ENCODE data around the gene CCDC69.
A peak's percentile ranks its signal among the peaks of the same experiment; 100 is the strongest.
"Not testable (repeated sequence)": the region's sequence is repeated elsewhere in the genome, so short reads cannot be mapped to it uniquely, and the experiment has no call there.

Gene CCDC69, protein sequence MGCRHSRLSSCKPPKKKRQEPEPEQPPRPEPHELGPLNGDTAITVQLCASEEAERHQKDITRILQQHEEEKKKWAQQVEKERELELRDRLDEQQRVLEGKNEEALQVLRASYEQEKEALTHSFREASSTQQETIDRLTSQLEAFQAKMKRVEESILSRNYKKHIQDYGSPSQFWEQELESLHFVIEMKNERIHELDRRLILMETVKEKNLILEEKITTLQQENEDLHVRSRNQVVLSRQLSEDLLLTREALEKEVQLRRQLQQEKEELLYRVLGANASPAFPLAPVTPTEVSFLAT

DNA sequence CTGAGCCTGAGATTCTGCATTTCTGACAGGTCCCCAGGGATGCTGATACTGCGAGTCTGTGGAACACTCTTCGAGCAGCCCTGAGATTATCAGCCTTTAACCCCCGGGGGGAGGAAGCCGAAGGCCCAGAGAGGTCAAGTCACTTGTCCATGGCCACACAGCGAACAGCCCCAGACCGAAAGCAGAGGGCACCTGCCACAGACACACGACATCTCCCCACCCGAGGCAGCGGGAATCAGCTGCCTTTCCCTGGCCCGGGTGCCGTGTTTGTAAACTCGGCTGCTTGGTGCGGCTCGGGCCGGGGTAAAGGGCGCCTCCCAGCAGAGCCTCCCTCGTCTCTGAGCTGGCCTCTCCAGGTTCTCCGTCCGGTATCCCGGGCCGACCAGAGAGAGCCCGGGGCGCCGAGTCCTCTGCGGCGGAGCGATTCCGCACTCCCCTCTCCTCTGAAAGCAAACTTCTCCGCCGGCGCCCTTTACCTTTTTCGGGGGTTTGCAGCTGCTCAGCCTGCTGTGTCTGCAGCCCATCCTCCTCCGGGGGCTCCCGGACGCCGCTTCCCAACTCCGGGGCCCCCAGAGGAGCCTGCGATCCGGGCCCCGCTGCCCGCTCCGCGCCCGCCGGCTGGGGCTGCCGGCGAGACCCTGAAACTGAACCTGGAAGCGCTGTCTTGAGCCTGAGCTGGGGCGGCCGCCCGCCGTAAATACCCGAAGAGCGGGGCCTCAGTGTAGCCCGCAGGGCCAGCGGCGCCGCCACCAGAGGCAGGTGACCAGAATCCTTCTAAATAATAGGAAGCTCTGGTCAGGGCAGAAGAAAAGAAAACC lies at the start of gene CCDC69:
Gene CCDC69 (minus strand): TSS at position 646 of the 818 bp plus-strand sequence. CDS start 122 bp downstream, at position 524.
- peak within 1 kb of the TSS; percentile 78 for H3K4me3 Mint-ChIP-seq
- peak within 1 kb of the TSS; percentile 96 for H3K27ac Mint-ChIP-seq
- peak; percentile 81 for ATAC-seq
- H3K27me3 Mint-ChIP-seq = no peaks in the 10 kb centered on the region
- peaks cover 67% of the 10 kb centered on the region for H3K4me1 Mint-ChIP-seq
- H3K9me3 Mint-ChIP-seq = no peaks in the 10 kb centered on the region
- H3K36me3 Mint-ChIP-seq = peaks cover 24% of the 10 kb centered on the region

- peaks cover 28% of the 10 kb centered on the region for H3K36me3 Mint-ChIP-seq
- ATAC-seq = no peak
- H3K27me3 Mint-ChIP-seq = no peaks in the 10 kb centered on the region
- no peak overlapping the region for H3K4me3 Mint-ChIP-seq
- no peaks in the 10 kb centered on the region for H3K4me1 Mint-ChIP-seq
- no peaks in the 10 kb centered on the region for H3K9me3 Mint-ChIP-seq
- no peak overlapping the region for H3K27ac Mint-ChIP-seq
Observed at GRCh38 chr5:151271336-151271735, 47.4 kb upstream of the CCDC69 start.

GRCh38 chr5:151270599-151270998 lies 46.7 kb upstream of the CCDC69 start:
- peak; percentile 95 for ATAC-seq
- H3K9me3 Mint-ChIP-seq = no peaks in the 10 kb centered on the region
- H3K4me1 Mint-ChIP-seq = no peaks in the 10 kb centered on the region
- peaks cover 36% of the 10 kb centered on the region for H3K36me3 Mint-ChIP-seq
- no peaks in the 10 kb centered on the region for H3K27me3 Mint-ChIP-seq
- no peak overlapping the region for H3K27ac Mint-ChIP-seq
- H3K4me3 Mint-ChIP-seq = no peak overlapping the region

DNA sequence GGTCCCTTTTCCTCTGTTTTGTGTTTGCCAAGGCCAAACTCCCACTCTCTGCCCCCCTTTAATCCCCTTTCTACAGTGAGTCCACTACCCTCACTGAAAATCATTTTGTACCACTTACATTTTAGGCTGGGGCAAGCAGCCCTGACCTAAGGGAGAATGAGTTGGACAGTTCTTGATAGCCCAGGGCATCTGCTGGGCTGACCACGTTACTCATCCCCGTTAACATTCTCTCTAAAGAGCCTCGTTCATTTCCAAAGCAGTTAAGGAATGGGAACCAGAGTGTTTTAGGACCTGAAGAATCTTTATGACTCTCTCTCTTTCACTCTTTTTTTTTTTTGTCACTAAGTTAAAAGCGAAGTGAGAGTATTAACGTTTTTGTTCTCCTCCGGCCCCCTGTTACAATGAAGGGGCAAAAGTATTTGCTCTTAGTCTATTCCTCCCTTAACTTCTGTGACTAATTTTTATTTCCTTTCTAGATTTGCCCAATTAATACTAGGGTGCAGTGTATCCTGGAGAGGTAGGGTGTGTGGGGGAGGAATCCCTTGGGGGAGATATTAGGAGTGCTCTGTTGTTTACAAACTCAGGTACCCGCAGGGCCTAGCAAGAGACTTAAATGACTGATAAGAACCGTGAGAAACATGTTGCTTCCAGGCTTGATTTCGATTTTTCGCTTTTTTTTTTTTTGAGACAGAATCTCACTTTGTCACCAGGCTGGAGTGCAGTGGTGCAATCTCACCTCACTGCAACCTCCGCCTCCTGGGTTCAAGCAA lies 43.8 kb upstream of the CCDC69 start:
- H3K27ac Mint-ChIP-seq = no peak overlapping the region
- H3K4me1 Mint-ChIP-seq = peaks cover 25% of the 10 kb centered on the region
- no peak for ATAC-seq
- peaks cover 65% of the 10 kb centered on the region for H3K36me3 Mint-ChIP-seq
- no peaks in the 10 kb centered on the region for H3K27me3 Mint-ChIP-seq
- no peak overlapping the region for H3K4me3 Mint-ChIP-seq
- H3K9me3 Mint-ChIP-seq = no peaks in the 10 kb centered on the region

DNA sequence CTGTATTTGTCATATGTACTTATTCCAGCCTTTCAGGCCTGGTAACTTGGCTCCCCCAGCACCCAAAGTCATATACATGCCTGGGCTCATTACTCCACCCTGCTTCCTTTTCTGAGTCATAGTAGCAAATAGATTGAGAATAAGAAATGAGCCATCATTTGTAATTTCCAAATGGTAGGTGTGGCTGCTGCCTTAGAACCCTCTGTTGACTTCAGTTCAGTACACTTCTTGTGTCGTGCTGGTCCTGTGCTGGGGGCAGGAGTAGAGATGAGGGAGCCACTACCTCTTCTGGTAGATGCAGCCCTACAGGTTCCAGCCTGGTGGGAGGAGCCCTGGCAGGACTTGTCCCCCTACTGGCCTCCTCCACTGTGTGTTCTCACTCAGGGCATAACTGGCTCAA lies 40.2 kb upstream of the CCDC69 start:
- Mint-ChIP-seq H3K4me3 (no peak overlapping the region), H3K27me3 (no peaks in the 10 kb centered on the region), H3K27ac (peak overlapping the region; percentile 81), H3K9me3 (no peaks in the 10 kb centered on the region), H3K4me1 (peaks cover 44% of the 10 kb centered on the region), H3K36me3 (peaks cover 90% of the 10 kb centered on the region)
- ATAC-seq = peak; percentile 58

- H3K4me3 Mint-ChIP-seq = no peak overlapping the region
- peaks cover 90% of the 10 kb centered on the region for H3K36me3 Mint-ChIP-seq
- no peaks in the 10 kb centered on the region for H3K9me3 Mint-ChIP-seq
- H3K27ac Mint-ChIP-seq = peak overlapping the region; percentile 81
- peaks cover 59% of the 10 kb centered on the region for H3K4me1 Mint-ChIP-seq
- no peak for ATAC-seq
- H3K27me3 Mint-ChIP-seq = no peaks in the 10 kb centered on the region
Observed at GRCh38 chr5:151262532-151262931, 38.6 kb upstream of the CCDC69 start.

DNA sequence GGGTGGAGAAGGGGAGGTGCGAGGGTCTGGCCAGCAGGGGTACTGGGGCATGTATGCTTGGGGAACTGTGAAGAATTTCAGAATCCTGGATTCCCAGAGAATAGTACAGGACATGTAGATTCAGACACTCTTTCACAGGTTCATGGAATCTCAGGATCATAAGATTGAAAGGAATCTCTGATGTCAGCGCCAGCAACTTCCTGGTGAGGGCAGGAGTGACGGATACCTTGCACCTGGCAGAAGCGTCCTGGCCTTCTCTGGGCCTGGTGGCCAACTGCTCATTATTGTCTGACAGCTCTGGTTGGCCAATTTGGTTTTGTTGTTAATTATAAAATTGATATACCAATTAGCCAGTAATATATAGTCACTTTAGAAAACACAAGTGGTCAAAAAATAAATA lies 36.0 kb upstream of the CCDC69 start:
- Mint-ChIP-seq H3K27me3 (no peaks in the 10 kb centered on the region), H3K36me3 (peaks cover 73% of the 10 kb centered on the region), H3K4me1 (peaks cover 81% of the 10 kb centered on the region), H3K27ac (peak overlapping the region; percentile 87), H3K4me3 (no peak overlapping the region), H3K9me3 (no peaks in the 10 kb centered on the region)
- no peak for ATAC-seq

DNA sequence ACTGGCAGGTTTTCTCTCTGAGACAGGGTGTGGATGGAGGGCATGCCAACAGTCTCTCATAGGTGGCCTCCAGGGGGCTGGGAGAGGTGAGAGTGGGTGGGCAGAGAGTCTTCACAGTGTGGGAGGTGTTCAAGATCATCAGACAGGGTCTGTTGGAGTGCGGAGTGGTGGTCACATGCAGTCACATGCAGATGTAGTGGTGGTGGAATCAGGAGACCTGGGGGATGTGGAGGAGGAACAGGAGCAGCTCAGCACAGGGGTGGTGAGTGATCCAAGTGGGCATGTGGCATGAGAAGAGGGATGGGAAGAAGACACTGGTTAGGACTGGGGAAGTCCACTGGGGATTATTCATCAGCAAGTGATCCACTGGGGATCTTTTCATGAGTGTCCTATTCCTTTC lies 34.9 kb upstream of the CCDC69 start:
- H3K4me1 Mint-ChIP-seq = peaks cover 81% of the 10 kb centered on the region
- peak overlapping the region; percentile 87 for H3K27ac Mint-ChIP-seq
- no peaks in the 10 kb centered on the region for H3K9me3 Mint-ChIP-seq
- peak overlapping the region; percentile 74 for H3K4me3 Mint-ChIP-seq
- no peaks in the 10 kb centered on the region for H3K27me3 Mint-ChIP-seq
- ATAC-seq = peak; percentile 4
- peaks cover 65% of the 10 kb centered on the region for H3K36me3 Mint-ChIP-seq

GRCh38 chr5:151258201-151258611 lies 34.3 kb upstream of the CCDC69 start:
- H3K27me3 Mint-ChIP-seq = no peaks in the 10 kb centered on the region
- H3K9me3 Mint-ChIP-seq = no peaks in the 10 kb centered on the region
- ATAC-seq = peak; percentile 46
- peak overlapping the region; percentile 87 for H3K27ac Mint-ChIP-seq
- peak overlapping the region; percentile 74 for H3K4me3 Mint-ChIP-seq
- peaks cover 80% of the 10 kb centered on the region for H3K4me1 Mint-ChIP-seq
- H3K36me3 Mint-ChIP-seq = peaks cover 63% of the 10 kb centered on the region

- Mint-ChIP-seq H3K27me3 (no peaks in the 10 kb centered on the region), H3K9me3 (no peaks in the 10 kb centered on the region), H3K27ac (peak overlapping the region; percentile 87)
Observed at GRCh38 chr5:151257731-151258181, 33.9 kb upstream of the CCDC69 start.

GRCh38 chr5:151255621-151256286 lies 31.9 kb upstream of the CCDC69 start:
- H3K4me1 Mint-ChIP-seq = peaks cover 71% of the 10 kb centered on the region
- no peaks in the 10 kb centered on the region for H3K9me3 Mint-ChIP-seq
- H3K27me3 Mint-ChIP-seq = no peaks in the 10 kb centered on the region
- ATAC-seq = peak; percentile 71
- peak overlapping the region; percentile 87 for H3K27ac Mint-ChIP-seq
- peaks cover 42% of the 10 kb centered on the region for H3K36me3 Mint-ChIP-seq
- H3K4me3 Mint-ChIP-seq = peak overlapping the region; percentile 99

More at GRCh38 chr5:151257731-151258181, 33.9 kb upstream of the CCDC69 start:
- H3K36me3 Mint-ChIP-seq = peaks cover 59% of the 10 kb centered on the region
- ATAC-seq = peak; percentile 64
- H3K4me1 Mint-ChIP-seq = peaks cover 76% of the 10 kb centered on the region
- H3K4me3 Mint-ChIP-seq = peak overlapping the region; percentile 74

GRCh38 chr5:151254990-151255389 lies 31.1 kb upstream of the CCDC69 start:
- H3K9me3 Mint-ChIP-seq, ATAC-seq, H3K27me3 Mint-ChIP-seq: not testable (repeated sequence)
- Mint-ChIP-seq H3K4me1 (peaks cover 78% of the 10 kb centered on the region), H3K4me3 (peak overlapping the region; percentile 99), H3K27ac (peak overlapping the region; percentile 87), H3K36me3 (peaks cover 47% of the 10 kb centered on the region)

- no peak for ATAC-seq
- H3K27me3 Mint-ChIP-seq = no peaks in the 10 kb centered on the region
- peaks cover 3% of the 10 kb centered on the region for H3K9me3 Mint-ChIP-seq
- peak overlapping the region; percentile 99 for H3K4me3 Mint-ChIP-seq
- peaks cover 74% of the 10 kb centered on the region for H3K4me1 Mint-ChIP-seq
- peak overlapping the region; percentile 87 for H3K27ac Mint-ChIP-seq
- peaks cover 43% of the 10 kb centered on the region for H3K36me3 Mint-ChIP-seq
Observed at GRCh38 chr5:151254556-151254955, 30.7 kb upstream of the CCDC69 start.

DNA sequence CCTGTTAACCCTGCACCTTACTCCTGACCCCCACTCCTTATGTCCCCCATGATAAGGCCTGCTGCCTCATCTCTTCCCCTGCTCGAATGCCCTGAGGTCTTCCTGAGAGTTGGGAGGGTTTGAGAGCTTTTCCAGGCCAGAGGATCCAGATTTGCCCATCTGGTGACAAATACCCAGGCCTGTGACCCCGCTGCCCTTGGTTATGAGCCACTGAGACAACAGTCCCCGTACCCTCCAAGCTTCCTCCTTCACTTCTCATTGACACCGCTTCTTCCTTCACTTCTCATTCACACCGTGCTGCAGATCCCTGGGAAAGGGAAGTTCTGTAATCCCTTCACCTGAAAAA lies 29.7 kb upstream of the CCDC69 start:
- ATAC-seq = no peak

More for the DNA sequence above, 29.7 kb upstream of the CCDC69 start:
- peaks cover 33% of the 10 kb centered on the region for H3K36me3 Mint-ChIP-seq
- peaks cover 65% of the 10 kb centered on the region for H3K4me1 Mint-ChIP-seq
- H3K9me3 Mint-ChIP-seq = peaks cover 3% of the 10 kb centered on the region
- H3K27ac Mint-ChIP-seq = peak overlapping the region; percentile 87
- peak overlapping the region; percentile 99 for H3K4me3 Mint-ChIP-seq
- no peaks in the 10 kb centered on the region for H3K27me3 Mint-ChIP-seq
